Endothelial cell (in vitro differentiated cells): ENCODE measurements around the gene ZBTB4. TPM values are rescaled to one million over a fixed set of nuclear protein-coding genes. Genes with fewer than 3 reads are reported as not detected.

Experiments used
- DNase-seq: peaks from one replicate; pipeline ENCODE4 v3.0.0; 2021; ENCODE audit warnings: low spot score
- H3K27ac Mint-ChIP-seq: one replicate; pipeline ENCODE4 v1.8.0; 2021; ENCODE audit warnings: mixed read lengths, inconsistent platforms; ENCODE audit not compliant: unreplicated experiment
- H3K27me3 Mint-ChIP-seq: one replicate; pipeline ENCODE4 v1.8.0; 2021; ENCODE audit warnings: mild to moderate bottlenecking, moderate library complexity, mixed read lengths, inconsistent platforms; ENCODE audit not compliant: unreplicated experiment
- H3K36me3 Mint-ChIP-seq: one replicate; pipeline ENCODE4 v1.8.0; 2021; ENCODE audit warnings: mild to moderate bottlenecking, low read depth, mixed read lengths, inconsistent platforms; ENCODE audit not compliant: unreplicated experiment
- H3K4me1 Mint-ChIP-seq: one replicate; pipeline ENCODE4 v1.8.0; 2021; ENCODE audit warnings: mild to moderate bottlenecking, mixed read lengths, inconsistent platforms; ENCODE audit not compliant: unreplicated experiment
- H3K4me3 Mint-ChIP-seq: one replicate; pipeline ENCODE4 v1.8.0; 2021; ENCODE audit warnings: mild to moderate bottlenecking, mixed read lengths, inconsistent platforms; ENCODE audit not compliant: unreplicated experiment
- H3K9me3 Mint-ChIP-seq: one replicate; pipeline ENCODE4 v1.8.0; 2021; ENCODE audit warnings: mixed read lengths, inconsistent platforms; ENCODE audit not compliant: unreplicated experiment
- total RNA-seq: library from RNA; stranded (reverse); fragmentation: NEBNext Ultra II Directional; extraction: Animal tissue kit (Norgen Biotek cat#: 25700); gene quantifications from one replicate; pipeline ENCODE4 v1.2.1, GENCODE V29; 2021; ENCODE audit not compliant: unreplicated experiment
- TF ChIP-seq, protein P1 (sequence below): fragments of 200-600 bp; sonication (generic); IDR thresholded peaks from one replicate; pipeline ENCODE4 v1.5.0; 2021; ENCODE audit warnings: antibody characterized with exemption; ENCODE audit not compliant: unreplicated experiment

The ZBTB4 gene
- total RNA-seq, 1 donor from 2014 or later = 21.5 TPM

DNA sequence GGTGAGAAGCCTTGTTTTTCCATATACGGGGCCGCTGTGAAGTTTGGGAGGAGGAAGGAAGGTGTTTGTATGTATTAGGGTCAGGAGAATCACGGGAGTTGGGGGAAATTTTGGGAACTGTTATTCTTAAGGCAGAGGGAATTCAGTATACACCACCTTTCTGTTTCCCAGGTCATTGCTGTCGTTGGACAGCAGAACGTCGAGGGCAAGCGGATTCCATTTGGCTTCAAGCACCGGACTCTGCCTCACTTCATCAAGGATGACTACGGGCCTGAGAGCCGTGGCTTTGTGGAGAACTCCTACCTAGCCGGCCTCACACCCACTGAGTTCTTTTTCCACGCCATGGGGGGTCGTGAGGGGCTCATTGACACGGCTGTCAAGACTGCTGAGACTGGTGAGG lies 22.3 kb upstream of the ZBTB4 start:
- Mint-ChIP-seq H3K27ac (no peak overlapping the region), H3K9me3 (no peaks in the 10 kb centered on the region), H3K36me3 (peaks cover 57% of the 10 kb centered on the region), H3K4me3 (peak overlapping the region; percentile 56), H3K4me1 (peaks cover 5% of the 10 kb centered on the region), H3K27me3 (peaks cover 4% of the 10 kb centered on the region)
- TF ChIP-seq, protein P1, sequence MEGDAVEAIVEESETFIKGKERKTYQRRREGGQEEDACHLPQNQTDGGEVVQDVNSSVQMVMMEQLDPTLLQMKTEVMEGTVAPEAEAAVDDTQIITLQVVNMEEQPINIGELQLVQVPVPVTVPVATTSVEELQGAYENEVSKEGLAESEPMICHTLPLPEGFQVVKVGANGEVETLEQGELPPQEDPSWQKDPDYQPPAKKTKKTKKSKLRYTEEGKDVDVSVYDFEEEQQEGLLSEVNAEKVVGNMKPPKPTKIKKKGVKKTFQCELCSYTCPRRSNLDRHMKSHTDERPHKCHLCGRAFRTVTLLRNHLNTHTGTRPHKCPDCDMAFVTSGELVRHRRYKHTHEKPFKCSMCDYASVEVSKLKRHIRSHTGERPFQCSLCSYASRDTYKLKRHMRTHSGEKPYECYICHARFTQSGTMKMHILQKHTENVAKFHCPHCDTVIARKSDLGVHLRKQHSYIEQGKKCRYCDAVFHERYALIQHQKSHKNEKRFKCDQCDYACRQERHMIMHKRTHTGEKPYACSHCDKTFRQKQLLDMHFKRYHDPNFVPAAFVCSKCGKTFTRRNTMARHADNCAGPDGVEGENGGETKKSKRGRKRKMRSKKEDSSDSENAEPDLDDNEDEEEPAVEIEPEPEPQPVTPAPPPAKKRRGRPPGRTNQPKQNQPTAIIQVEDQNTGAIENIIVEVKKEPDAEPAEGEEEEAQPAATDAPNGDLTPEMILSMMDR = no peak
- DNase-seq = no peak

DNA sequence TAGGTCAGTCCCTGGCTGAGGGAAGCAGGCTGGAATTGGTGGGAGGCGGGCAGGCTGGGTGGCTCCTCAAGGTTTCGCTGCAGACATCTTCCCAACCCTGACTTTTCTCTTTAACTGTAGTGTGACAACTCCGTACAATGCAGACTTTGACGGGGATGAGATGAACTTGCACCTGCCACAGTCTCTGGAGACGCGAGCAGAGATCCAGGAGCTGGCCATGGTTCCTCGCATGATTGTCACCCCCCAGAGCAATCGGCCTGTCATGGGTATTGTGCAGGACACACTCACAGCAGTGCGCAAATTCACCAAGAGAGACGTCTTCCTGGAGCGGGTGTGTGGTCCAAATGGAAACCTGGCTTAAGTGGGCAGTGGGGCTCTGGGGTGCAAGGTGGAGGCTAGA lies 19.7 kb upstream of the ZBTB4 start:
- H3K4me3 Mint-ChIP-seq = peak overlapping the region; percentile 81
- H3K9me3 Mint-ChIP-seq = no peaks in the 10 kb centered on the region
- TF ChIP-seq, protein P1 = no peak
- peaks cover 8% of the 10 kb centered on the region for H3K27me3 Mint-ChIP-seq
- H3K4me1 Mint-ChIP-seq = peaks cover 21% of the 10 kb centered on the region
- peaks cover 67% of the 10 kb centered on the region for H3K36me3 Mint-ChIP-seq
- no peak for DNase-seq
- peak overlapping the region; percentile 82 for H3K27ac Mint-ChIP-seq

DNA sequence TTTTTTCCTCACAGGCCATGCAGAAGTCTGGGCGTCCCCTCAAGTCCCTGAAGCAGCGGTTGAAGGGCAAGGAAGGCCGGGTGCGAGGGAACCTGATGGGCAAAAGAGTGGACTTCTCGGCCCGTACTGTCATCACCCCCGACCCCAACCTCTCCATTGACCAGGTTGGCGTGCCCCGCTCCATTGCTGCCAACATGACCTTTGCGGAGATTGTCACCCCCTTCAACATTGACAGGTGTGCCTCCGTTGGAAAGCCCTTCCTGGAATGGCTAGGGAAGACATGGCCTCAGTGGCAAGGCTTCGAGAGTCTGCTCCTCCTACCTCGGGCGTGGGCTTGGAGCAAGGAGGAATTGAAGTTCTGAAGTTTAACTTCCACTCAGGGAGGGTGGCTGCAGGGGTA lies 18.2 kb upstream of the ZBTB4 start:
- H3K36me3 Mint-ChIP-seq = peaks cover 69% of the 10 kb centered on the region

DNA sequence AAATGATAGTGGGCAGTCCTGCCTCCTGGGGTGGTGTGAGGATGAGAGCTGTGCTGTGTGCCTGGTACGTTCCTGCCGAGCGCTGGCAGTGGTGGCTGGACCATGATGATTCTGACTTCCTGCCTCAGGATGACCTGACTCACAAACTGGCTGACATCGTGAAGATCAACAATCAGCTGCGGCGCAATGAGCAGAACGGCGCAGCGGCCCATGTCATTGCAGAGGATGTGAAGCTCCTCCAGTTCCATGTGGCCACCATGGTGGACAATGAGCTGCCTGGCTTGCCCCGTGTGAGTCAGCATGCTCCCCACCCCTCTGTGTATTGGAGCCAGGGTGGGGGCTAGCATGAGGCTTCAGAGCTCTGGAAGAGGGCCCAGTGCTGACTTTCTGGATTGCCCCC lies 17.8 kb upstream of the ZBTB4 start:
- TF ChIP-seq, protein P1 = no peak
- no peak for DNase-seq
- peaks cover 65% of the 10 kb centered on the region for H3K36me3 Mint-ChIP-seq

More for the DNA sequence above, 18.2 kb upstream of the ZBTB4 start:
- H3K9me3 Mint-ChIP-seq = no peaks in the 10 kb centered on the region
- TF ChIP-seq, protein P1 = no peak
- peaks cover 35% of the 10 kb centered on the region for H3K4me1 Mint-ChIP-seq
- no peak overlapping the region for H3K27ac Mint-ChIP-seq
- no peak overlapping the region for H3K4me3 Mint-ChIP-seq
- H3K27me3 Mint-ChIP-seq = peaks cover 7% of the 10 kb centered on the region
- no peak for DNase-seq

DNA sequence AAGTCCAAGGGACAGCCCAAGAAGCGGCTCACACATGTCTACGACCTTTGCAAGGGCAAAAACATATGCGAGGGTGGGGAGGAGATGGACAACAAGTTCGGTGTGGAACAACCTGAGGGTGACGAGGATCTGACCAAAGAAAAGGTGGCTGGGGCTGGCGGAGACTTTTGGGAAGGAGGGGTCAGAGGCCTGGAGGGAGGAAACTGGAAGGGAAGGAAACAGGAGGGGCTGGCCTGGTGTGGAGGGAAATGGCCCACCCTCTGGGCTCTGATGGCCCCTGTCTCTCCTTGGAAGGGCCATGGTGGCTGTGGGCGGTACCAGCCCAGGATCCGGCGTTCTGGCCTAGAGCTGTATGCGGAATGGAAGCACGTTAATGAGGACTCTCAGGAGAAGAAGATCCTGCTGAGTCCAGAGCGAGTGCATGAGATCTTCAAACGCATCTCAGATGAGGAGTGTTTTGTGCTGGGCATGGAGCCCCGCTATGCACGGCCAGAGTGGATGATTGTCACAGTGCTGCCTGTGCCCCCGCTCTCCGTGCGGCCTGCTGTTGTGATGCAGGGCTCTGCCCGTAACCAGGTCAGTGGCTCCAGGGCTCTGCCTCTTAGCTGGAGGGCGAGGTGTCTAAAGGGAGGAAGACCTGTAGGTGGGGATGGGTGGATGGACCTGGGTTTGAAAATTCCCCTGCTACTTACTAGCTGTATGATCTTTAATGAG lies 17.2 kb upstream of the ZBTB4 start:
- Mint-ChIP-seq H3K4me1 (peaks cover 39% of the 10 kb centered on the region), H3K27me3 (peaks cover 7% of the 10 kb centered on the region), H3K36me3 (peaks cover 61% of the 10 kb centered on the region), H3K4me3 (peak overlapping the region; percentile 69), H3K27ac (peak overlapping the region; percentile 84), H3K9me3 (no peaks in the 10 kb centered on the region)
- TF ChIP-seq, protein P1 = no peak
- no peak for DNase-seq

More for the DNA sequence above, 17.8 kb upstream of the ZBTB4 start:
- no peak overlapping the region for H3K27ac Mint-ChIP-seq
- H3K27me3 Mint-ChIP-seq = peaks cover 7% of the 10 kb centered on the region
- peaks cover 35% of the 10 kb centered on the region for H3K4me1 Mint-ChIP-seq
- H3K4me3 Mint-ChIP-seq = peak overlapping the region; percentile 67
- H3K9me3 Mint-ChIP-seq = no peaks in the 10 kb centered on the region
